HepG2 (cell line): Measurements from ENCODE around the gene DSTN. TPM values are rescaled to one million over a fixed set of nuclear protein-coding genes. Genes with fewer than 3 reads are reported as not detected.
A peak's percentile ranks its signal among the peaks of the same experiment; 100 is the strongest.

Experiments used
- ATAC-seq: fragments of 200-7000 bp; cut with Tn5 transposase; 3 replicates; pipeline ENCODE4 v1.9.1; 2020; ENCODE audit warnings: mild to moderate bottlenecking, moderate library complexity
- Bru-seq: library from RNA; stranded (reverse); fragments of 400-500 nt; gene quantifications from one replicate; lab custom pipeline; 2021; lab: Mats Ljungman, UMichigan
- BruChase-seq, 2 experiments: library from RNA; stranded (reverse); fragments of 400-500 nt; gene quantifications; one replicate each; lab custom pipeline; 2021; lab: Mats Ljungman, UMichigan
- BruUV-seq: library from RNA; stranded (reverse); fragments of 400-500 nt; replicated peaks from 2 replicates; lab custom pipeline; 2021; lab: Mats Ljungman, UMichigan
- CTCF ChIA-PET: fragments of 300-600 bp; formaldehyde crosslinking; extraction: SDS; loops from one replicate; lab custom pipeline; 2021; ENCODE audit warnings: low total read pairs, inconsistent platforms, low intra/inter-chr PET ratio; lab: Yijun Ruan, JAX
- POLR2A ChIA-PET: fragments of 350-600 bp; sonication (Branson Sonifier 250); formaldehyde crosslinking; loops from one replicate; lab custom pipeline; 2020; ENCODE audit warnings: antibody characterized with exemption, inconsistent platforms; lab: Yijun Ruan, JAX
- DNase-seq: peaks from one replicate; pipeline ENCODE4 v3.0.0-alpha.2; 2015; ENCODE audit warnings: low spot score
- FAIRE-seq: peaks from 3 replicates; lab custom pipeline; 2011; peaks lifted over from hg19 to GRCh38; lab: Jason Lieb, UNC
- H2AFZ ChIP-seq: one replicate; pipeline ENCODE4 v1.6.1; 2011; ENCODE audit warnings: low read length, inconsistent platforms
- H3K27ac ChIP-seq: fragments of 300-600 bp; 3 replicates; pipeline ENCODE4 v1.8.0; 2011; ENCODE audit warnings: mixed run types, mild to moderate bottlenecking, mixed read lengths, low read length, inconsistent platforms; ENCODE audit not compliant: insufficient read depth; ENCODE audit errors: extremely low read length
- H3K27me3 ChIP-seq, 2 experiments: fragments of 200-600 bp in 1 of 2; 2 replicates in 1 of 2; 3 replicates in 1 of 2; pipeline versions ENCODE4 v1.6.0 to v1.8.0; 2011; ENCODE audit warnings: low read length in 2 of 2, mild to moderate bottlenecking in 2 of 2, moderate library complexity in 2 of 2, inconsistent platforms in 1 of 2; ENCODE audit not compliant: insufficient read depth in 2 of 2, control insufficient read depth in 1 of 2
- H3K36me3 ChIP-seq, 2 experiments: fragments of 200-600 bp in 1 of 2; replicated peaks in 1 of 2; 2 replicates in 1 of 2; 3 replicates in 1 of 2; pipeline versions ENCODE4 v1.5.1 to v1.8.0; 2011; ENCODE audit warnings: low read length in 2 of 2, inconsistent platforms in 1 of 2; ENCODE audit not compliant: insufficient read depth in 2 of 2, control insufficient read depth in 1 of 2
- H3K4me1 ChIP-seq: 2 replicates; pipeline ENCODE4 v1.5.1; 2012; ENCODE audit warnings: low read length, inconsistent platforms; ENCODE audit not compliant: insufficient read depth
- H3K4me2 ChIP-seq: 2 replicates; pipeline ENCODE4 v1.6.0; 2011; ENCODE audit warnings: low read depth, low read length, inconsistent platforms
- H3K4me3 ChIP-seq, 3 experiments: fragments of 200-600 bp in 1 of 3; sonication (generic), shearing (Covaris generic) in 1 of 3; replicated peaks in 1 of 3; 2 replicates each; pipeline ENCODE4 v1.5.1; 2011 to 2016; ENCODE audit warnings: low read length in 3 of 3, inconsistent platforms in 2 of 3, low read depth in 2 of 3, mild to moderate bottlenecking in 2 of 3, control low read depth in 1 of 3, mixed read lengths in 1 of 3; ENCODE audit not compliant: insufficient read depth in 1 of 3
- H3K79me2 ChIP-seq: one replicate; pipeline ENCODE4 v1.6.1; 2011; ENCODE audit warnings: low read length, inconsistent platforms; ENCODE audit not compliant: insufficient read depth
- H3K9ac ChIP-seq: 2 replicates; pipeline ENCODE4 v1.6.0; 2011; ENCODE audit warnings: mild to moderate bottlenecking, low read depth, low read length, inconsistent platforms; ENCODE audit not compliant: insufficient read depth
- H3K9me3 ChIP-seq: 2 replicates; pipeline ENCODE4 v1.5.1; 2012; ENCODE audit warnings: mild to moderate bottlenecking, low read length
- H4K20me1 ChIP-seq: 2 replicates; pipeline ENCODE4 v1.6.0; 2011; ENCODE audit warnings: inconsistent platforms, mild to moderate bottlenecking, low read length, moderate library complexity; ENCODE audit not compliant: insufficient read depth
- CBX2 ChIP-seq, 2 experiments: fragments of 200-600 bp in 1 of 2; sonication (generic); formaldehyde crosslinking in 1 of 2; IDR thresholded peaks; 2 replicates each; pipeline versions ENCODE4 v1.7.0 to v1.8.1; 2018 to 2022; ENCODE audit warnings: low read depth in 2 of 2, low read length in 1 of 2, mild to moderate bottlenecking in 1 of 2, missing genetic modification reagents in 1 of 2
- EHMT2 ChIP-seq: fragments of 200-600 bp; sonication (generic); IDR thresholded peaks from 2 replicates; pipeline ENCODE4 v1.7.0; 2017; ENCODE audit warnings: antibody characterized with exemption, low read depth, low read length, borderline replicate concordance
- HCFC1 ChIP-seq: fragments of 150-350 bp; IDR thresholded peaks from 2 replicates; pipeline ENCODE4 v1.6.1; 2014; ENCODE audit warnings: low read depth, low read length
- HIVEP1 ChIP-seq: sonication (generic); formaldehyde crosslinking; IDR thresholded peaks from 2 replicates; pipeline ENCODE4 v1.4.0; 2020; ENCODE audit warnings: mild to moderate bottlenecking, missing genetic modification reagents
- MLLT10 ChIP-seq: sonication (generic); formaldehyde crosslinking; IDR thresholded peaks from 2 replicates; pipeline ENCODE4 v1.4.0; 2020; ENCODE audit warnings: missing genetic modification reagents
- ZFP41 ChIP-seq: sonication (generic); formaldehyde crosslinking; IDR thresholded peaks from 2 replicates; pipeline ENCODE4 v1.4.0; 2020; ENCODE audit warnings: mild to moderate bottlenecking, missing genetic modification reagents, borderline replicate concordance
- ZNF501 ChIP-seq: sonication (generic); formaldehyde crosslinking; IDR thresholded peaks from 2 replicates; pipeline ENCODE4 v1.5.1; 2020; ENCODE audit warnings: mild to moderate bottlenecking, moderate library complexity, missing genetic modification reagents
- WGBS: methylation state at CpG from one replicate; pipeline ENCODE4 v1.1.6; 2017; ENCODE audit warnings: low lambda C conversion rate; 5-methylcytosine and 5-hydroxymethylcytosine counted together
- in situ Hi-C: cut with HindIII; loops from 2 replicates; pipeline ENCODE4 v1.10.0; 2017; ENCODE audit warnings: low pct_unique_long_range_greater_than_20kb; ENCODE audit not compliant: extremely low pct_ligation_motif_present
- intact Hi-C: fragments of 100-400 bp; cut with micrococcal nuclease; formaldehyde crosslinking; loops from one replicate; pipeline ENCODE4 v1.10.0; 2022; ENCODE audit not compliant: unreplicated experiment
- long read RNA-seq, 2 experiments: library from RNA in 1 of 2; library from polyadenylated mRNA in 1 of 2; stranded (forward) in 1 of 2; unstranded in 1 of 2; transcript quantifications; one replicate each; pipeline ENCODE4 v2.0.0, GENCODE V29; 2019 to 2022
- polyA minus RNA-seq, 3 experiments: library from RNA; depleted of rRNA, polyadenylated mRNA; stranded (reverse); fragments of >200 nt; gene quantifications; 2 replicates each; pipeline ENCODE4 v1.2.3, GENCODE V29; 2011; ENCODE audit warnings: low replicate concordance in 1 of 3
- polyA plus RNA-seq, 8 experiments: library from polyadenylated mRNA; depleted of rRNA in 3 of 8; stranded (reverse) in 7 of 8; unstranded in 1 of 8; fragments of >200 nt; fragmentation: Illumina TruSeq in 4 of 8; extraction: Trizol in 4 of 8; gene quantifications; 2 replicates each; pipeline versions ENCODE4 v1.2.1 to v1.2.3, GENCODE V29; 2011 to 2016; ENCODE audit warnings: low read depth in 4 of 8, missing spikeins in 1 of 8, mixed read lengths in 1 of 8; ENCODE audit not compliant: insufficient read depth in 1 of 8
- total RNA-seq, 5 experiments: library from RNA; depleted of rRNA; stranded (reverse); fragments of >200 nt; fragmentation: Illumina TruSeq; extraction: Trizol; gene quantifications; 2 replicates each; pipeline ENCODE4 v1.2.3, GENCODE V29; 2016; ENCODE audit warnings: low read depth in 1 of 5
- TF ChIP-seq, protein P1 (sequence below): sonication (generic); formaldehyde crosslinking; IDR thresholded peaks from 2 replicates; pipeline ENCODE4 v1.5.1; 2020; ENCODE audit warnings: missing genetic modification reagents, mild to moderate bottlenecking, borderline replicate concordance
- TF ChIP-seq, protein P2 (sequence below): sonication (generic); formaldehyde crosslinking; IDR thresholded peaks from 2 replicates; pipeline ENCODE4 v1.4.0; 2020; ENCODE audit warnings: missing genetic modification reagents, borderline replicate concordance

DSTN gene
- total RNA-seq (2016; rRNA removed; fragmentation: Illumina TruSeq; extraction: Trizol) (106 and 164 TPM in 2 replicates), polyA plus RNA-seq (2011; rRNA removed) (21.8 and 27.6 TPM in 2 replicates), polyA minus RNA-seq (2011; rRNA and poly(A)+ RNA removed; ENCODE audit: low replicate concordance) (1.3 and 4.9 TPM in 2 replicates), Bru-seq, nascent RNA (percentile 83 among the genes with signal in this experiment), BruChase-seq, experiment 1, labeled RNA remaining after a 6-hour chase (percentile 82 among the genes with signal in this experiment), BruChase-seq, experiment 2, labeled RNA remaining after a 2-hour chase (percentile 74 among the genes with signal in this experiment)
- total RNA-seq (2016; cell fraction: cytosol; rRNA removed; fragmentation: Illumina TruSeq; extraction: Trizol; ENCODE audit: low read depth): 28.2 and 36.3 TPM in 2 replicates
- 120 and 172 TPM in 2 replicates for total RNA-seq (2016; cell fraction: insoluble cytoplasmic fraction; rRNA removed; fragmentation: Illumina TruSeq; extraction: Trizol)
- 94.4 and 96.0 TPM in 2 replicates for total RNA-seq (2016; cell fraction: membrane; rRNA removed; fragmentation: Illumina TruSeq; extraction: Trizol)
- total RNA-seq (2016; cell fraction: nucleus; rRNA removed; fragmentation: Illumina TruSeq; extraction: Trizol): 46.1 and 50.0 TPM in 2 replicates
- 11.0 and 20.0 TPM in 2 replicates for polyA plus RNA-seq (2011; cell fraction: cytosol; rRNA removed)
- polyA plus RNA-seq (2011; cell fraction: nucleus; rRNA removed): 8.1 and 11.6 TPM in 2 replicates
- polyA plus RNA-seq (2012): 74.6 and 95.1 TPM in 2 replicates
- polyA plus RNA-seq (2016; cell fraction: cytosol; fragmentation: Illumina TruSeq; extraction: Trizol; ENCODE audit: low read depth): 77.0 and 95.4 TPM in 2 replicates
- 263 and 281 TPM in 2 replicates for polyA plus RNA-seq (2016; cell fraction: insoluble cytoplasmic fraction; fragmentation: Illumina TruSeq; extraction: Trizol; ENCODE audit: low read depth)
- polyA plus RNA-seq (2016; cell fraction: membrane; fragmentation: Illumina TruSeq; extraction: Trizol; ENCODE audit: low read depth): 120 and 139 TPM in 2 replicates
- polyA plus RNA-seq (2016; cell fraction: nucleus; fragmentation: Illumina TruSeq; extraction: Trizol; ENCODE audit: insufficient read depth, low read depth): 108 and 109 TPM in 2 replicates
- 15.3 and 15.9 TPM in 2 replicates for polyA minus RNA-seq (2011; cell fraction: cytosol; rRNA and poly(A)+ RNA removed)
- polyA minus RNA-seq (2011; cell fraction: nucleus; rRNA and poly(A)+ RNA removed): 5.8 and 7.6 TPM in 2 replicates
- long read RNA-seq, experiment 1, transcript DSTN-201 (4 exons, 3,617 nt): major isoform, 310 of 388 reads
- long read RNA-seq, experiment 1, partial matches to known transcripts: 42 of 388 reads
- long read RNA-seq, experiment 1, other reads (novel, unspliced or antisense): 32 of 388 reads
- long read RNA-seq, experiment 2, transcript DSTN-201 (4 exons, 3,617 nt): major isoform, 159 of 431 reads
- long read RNA-seq, experiment 2, partial matches to known transcripts: 239 of 431 reads
- long read RNA-seq, experiment 2, other reads (novel, unspliced or antisense): 33 of 431 reads

DNA sequence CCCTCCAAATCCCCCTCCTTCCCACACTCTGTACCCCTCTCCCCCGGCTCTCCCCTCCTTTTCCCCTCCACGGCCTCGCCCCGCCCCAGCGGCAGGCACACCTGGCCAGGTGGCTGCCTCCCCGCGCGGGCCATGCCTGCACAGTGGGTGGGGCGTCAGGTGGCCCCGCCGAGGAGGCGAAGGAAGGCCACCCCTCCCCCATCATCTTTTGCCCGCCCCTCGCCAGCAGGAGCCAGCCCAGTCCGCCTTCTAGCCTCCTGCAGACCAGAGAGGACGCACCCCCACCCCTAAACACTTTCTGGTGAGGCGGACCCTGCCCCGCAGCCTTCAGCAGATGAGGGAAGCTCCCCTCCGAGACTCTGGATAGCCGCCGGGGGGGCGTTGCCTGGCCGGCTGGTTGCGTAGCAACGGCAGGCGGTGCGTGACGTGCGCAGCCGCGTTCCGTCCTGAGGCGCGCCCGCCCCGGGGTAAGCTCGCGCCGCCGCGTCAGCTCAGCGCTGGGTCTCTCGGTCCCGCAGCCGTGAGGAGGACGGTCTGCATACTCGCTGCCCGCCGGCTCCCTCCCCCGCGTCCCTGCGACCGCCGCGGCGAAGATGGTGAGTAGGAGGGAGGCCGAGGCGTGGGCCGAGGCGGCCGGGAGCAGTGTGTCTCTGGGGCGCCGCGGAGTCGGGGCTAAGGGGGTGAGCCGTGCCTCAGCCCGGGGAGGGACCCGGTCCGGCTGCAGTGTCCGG is at the start of gene DSTN:
DSTN (plus strand) TSS at position 460 of the 731 bp plus-strand sequence; CDS start at position 594, 134 bp downstream.
- Histone ChIP-seq H3K27ac (peak within 1 kb of the TSS; percentile 61), H3K4me1 (peaks cover 39% of the 10 kb centered on the region), H3K9ac (peak within 1 kb of the TSS; percentile 91), H3K36me3 (no peaks in the 10 kb centered on the region), H2AFZ (peak within 1 kb of the TSS; percentile 42), H3K9me3 (no peaks in the 10 kb centered on the region), H3K27me3 (no peaks in the 10 kb centered on the region; a peak in 1 of 5 replicates), H3K79me2 (peaks cover 39% of the 10 kb centered on the region), H4K20me1 (peaks cover 8% of the 10 kb centered on the region; the same call in 1 of the 2 replicates), H3K4me2 (peak within 1 kb of the TSS; percentile 96), H3K4me3 (peak within 1 kb of the TSS; percentile 86 to 100 (median 94))
- 2% methylated on average over 22 of the region's 70 CpGs for WGBS
- no TSS peak for BruUV-seq
- intact Hi-C loops: loop anchor here (1.0 to 2.0 kb wide), 3 partner anchors 11 to 35 kb away; no protein-coding TSS in a partner anchor
- in situ Hi-C loops: no loop called here
- FAIRE-seq: peak; percentile 39
- DNase-seq: peak; percentile 90
- ChIA-PET POLR2A (interaction anchor here (0.6 to 2.9 kb wide), 29 partner anchors 10 to 938 kb away, joined by 3 to 33 read pairs (median 4); partner anchors contain the start of genes BFSP1, KAT14, MGME1 and PET117), CTCF (interaction anchor here (0.6 to 2.9 kb wide), 2 partner anchors 11 to 33 kb away, joined by 3 to 13 read pairs; no protein-coding TSS in a partner anchor)
- ATAC-seq: peak; percentile 91
- TF ChIP-seq MLLT10 (CRISPR knock-in tag) (no peak), ZNF501 (CRISPR knock-in tag) (peak; percentile 99), HIVEP1 (CRISPR knock-in tag) (0 out of 2 replicates have a peak, but pooled peaks have one; percentile 30), HCFC1 (no peak; the same call in 1 of the 2 replicates), EHMT2 (no peak), CBX2 (IDR thresholded peaks at IDR 0.05; ENCODE audit: low read depth, low read length) (no peak), CBX2 (CRISPR knock-in tag; IDR thresholded peaks at IDR 0.05; ENCODE audit: low read depth) (no peak), ZFP41 (CRISPR knock-in tag) (0 out of 2 replicates have a peak, but pooled peaks have one; percentile 72)
- TF ChIP-seq, protein P1, sequence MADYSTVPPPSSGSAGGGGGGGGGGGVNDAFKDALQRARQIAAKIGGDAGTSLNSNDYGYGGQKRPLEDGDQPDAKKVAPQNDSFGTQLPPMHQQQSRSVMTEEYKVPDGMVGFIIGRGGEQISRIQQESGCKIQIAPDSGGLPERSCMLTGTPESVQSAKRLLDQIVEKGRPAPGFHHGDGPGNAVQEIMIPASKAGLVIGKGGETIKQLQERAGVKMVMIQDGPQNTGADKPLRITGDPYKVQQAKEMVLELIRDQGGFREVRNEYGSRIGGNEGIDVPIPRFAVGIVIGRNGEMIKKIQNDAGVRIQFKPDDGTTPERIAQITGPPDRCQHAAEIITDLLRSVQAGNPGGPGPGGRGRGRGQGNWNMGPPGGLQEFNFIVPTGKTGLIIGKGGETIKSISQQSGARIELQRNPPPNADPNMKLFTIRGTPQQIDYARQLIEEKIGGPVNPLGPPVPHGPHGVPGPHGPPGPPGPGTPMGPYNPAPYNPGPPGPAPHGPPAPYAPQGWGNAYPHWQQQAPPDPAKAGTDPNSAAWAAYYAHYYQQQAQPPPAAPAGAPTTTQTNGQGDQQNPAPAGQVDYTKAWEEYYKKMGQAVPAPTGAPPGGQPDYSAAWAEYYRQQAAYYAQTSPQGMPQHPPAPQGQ: no peak
- TF ChIP-seq, protein P2, sequence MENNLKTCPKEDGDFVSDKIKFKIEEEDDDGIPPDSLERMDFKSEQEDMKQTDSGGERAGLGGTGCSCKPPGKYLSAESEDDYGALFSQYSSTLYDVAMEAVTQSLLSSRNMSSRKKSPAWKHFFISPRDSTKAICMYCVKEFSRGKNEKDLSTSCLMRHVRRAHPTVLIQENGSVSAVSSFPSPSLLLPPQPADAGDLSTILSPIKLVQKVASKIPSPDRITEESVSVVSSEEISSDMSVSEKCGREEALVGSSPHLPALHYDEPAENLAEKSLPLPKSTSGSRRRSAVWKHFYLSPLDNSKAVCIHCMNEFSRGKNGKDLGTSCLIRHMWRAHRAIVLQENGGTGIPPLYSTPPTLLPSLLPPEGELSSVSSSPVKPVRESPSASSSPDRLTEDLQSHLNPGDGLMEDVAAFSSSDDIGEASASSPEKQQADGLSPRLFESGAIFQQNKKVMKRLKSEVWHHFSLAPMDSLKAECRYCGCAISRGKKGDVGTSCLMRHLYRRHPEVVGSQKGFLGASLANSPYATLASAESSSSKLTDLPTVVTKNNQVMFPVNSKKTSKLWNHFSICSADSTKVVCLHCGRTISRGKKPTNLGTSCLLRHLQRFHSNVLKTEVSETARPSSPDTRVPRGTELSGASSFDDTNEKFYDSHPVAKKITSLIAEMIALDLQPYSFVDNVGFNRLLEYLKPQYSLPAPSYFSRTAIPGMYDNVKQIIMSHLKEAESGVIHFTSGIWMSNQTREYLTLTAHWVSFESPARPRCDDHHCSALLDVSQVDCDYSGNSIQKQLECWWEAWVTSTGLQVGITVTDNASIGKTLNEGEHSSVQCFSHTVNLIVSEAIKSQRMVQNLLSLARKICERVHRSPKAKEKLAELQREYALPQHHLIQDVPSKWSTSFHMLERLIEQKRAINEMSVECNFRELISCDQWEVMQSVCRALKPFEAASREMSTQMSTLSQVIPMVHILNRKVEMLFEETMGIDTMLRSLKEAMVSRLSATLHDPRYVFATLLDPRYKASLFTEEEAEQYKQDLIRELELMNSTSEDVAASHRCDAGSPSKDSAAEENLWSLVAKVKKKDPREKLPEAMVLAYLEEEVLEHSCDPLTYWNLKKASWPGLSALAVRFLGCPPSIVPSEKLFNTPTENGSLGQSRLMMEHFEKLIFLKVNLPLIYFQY (CRISPR knock-in tag): peak; percentile 78; the same call in 1 of the 2 replicates
